Stomach (tissue), 9 donors: Measurements from ENCODE around the gene TXNL4A. TPM values are rescaled to one million over a fixed set of nuclear protein-coding genes. Genes with fewer than 3 reads are reported as not detected.
"Not testable (repeated sequence)": the region's sequence is repeated elsewhere in the genome, so short reads cannot be mapped to it uniquely, and the experiment has no call there.

Source experiments
- DNase-seq, 2 donors: peaks; one replicate each; pipeline versions ENCODE4 v3.0.0 to v3.0.0-alpha.2; 2013 to 2019
- H3K27ac ChIP-seq, 5 donors: fragments of 200-600 bp in 4 of 5; sonication (generic) in 4 of 5; one replicate each; pipeline ENCODE4 v1.5.1; 2013 to 2019; ENCODE audit warnings: mild to moderate bottlenecking in 1 of 5, moderate library complexity in 1 of 5
- H3K27me3 ChIP-seq, 3 donors: fragments of 200-600 bp; sonication (generic); one replicate each; pipeline ENCODE4 v1.5.1; 2017 to 2019; ENCODE audit warnings: mixed run types in 1 of 3
- H3K36me3 ChIP-seq, 4 donors: fragments of 200-600 bp; sonication (generic); 1 replicate in 3 of 4; 2 replicates in 1 of 4; pipeline ENCODE4 v1.5.1; 2016 to 2019
- H3K4me1 ChIP-seq, 4 donors: fragments of 200-600 bp; sonication (generic); one replicate each; pipeline ENCODE4 v1.5.1; 2016 to 2019
- H3K4me3 ChIP-seq, 4 donors: fragments of 200-600 bp; sonication (generic) in 3 of 4; one replicate each; pipeline ENCODE4 v1.5.1; 2016 to 2019; ENCODE audit warnings: mild to moderate bottlenecking in 1 of 4
- H3K9me3 ChIP-seq, 4 donors: fragments of 200-600 bp; sonication (generic); one replicate each; pipeline ENCODE4 v1.5.1; 2016 to 2019
- CTCF ChIP-seq, 7 experiments: fragments of 450-650 bp in 4 of 7; fragments of 200-600 bp in 3 of 7; sonication (generic) in 3 of 7; IDR thresholded peaks; one replicate each; pipeline ENCODE4 v1.5.1; 2016 to 2019; ENCODE audit warnings: antibody characterized with exemption in 7 of 7, control low read depth in 2 of 7, mild to moderate bottlenecking in 1 of 7
- EP300 ChIP-seq: sonication (generic); formaldehyde crosslinking; IDR thresholded peaks from one replicate; pipeline ENCODE4 v1.6.1; 2017; ENCODE audit warnings: antibody characterized with exemption
- POLR2A ChIP-seq, 4 donors: fragments of 450-650 bp; IDR thresholded peaks; one replicate each; pipeline ENCODE4 v1.6.1; 2016; ENCODE audit warnings: antibody characterized with exemption in 4 of 4, control low read depth in 2 of 4, mild to moderate bottlenecking in 1 of 4, moderate library complexity in 1 of 4
- POLR2AphosphoS5 ChIP-seq, 3 donors: sonication (generic); formaldehyde crosslinking; IDR thresholded peaks; one replicate each; pipeline ENCODE4 v1.6.1; 2016; ENCODE audit warnings: antibody characterized with exemption in 3 of 3
- WGBS, 5 donors: extraction: QIAGEN DNeasy Blood & Tissue Kit in 3 of 5; methylation state at CpG; one replicate each; pipeline versions ENCODE4 v1.1.5 to v1.1.7; 2013 to 2018; 5-methylcytosine and 5-hydroxymethylcytosine counted together
- intact Hi-C: fragments of 100-400 bp; cut with DNase I; formaldehyde crosslinking; loops from one replicate; pipeline ENCODE4 v1.15.1; 2023; ENCODE audit warnings: low total_unique reads
- polyA plus RNA-seq, 3 donors: library from polyadenylated mRNA; stranded (reverse); fragments of 200-250 nt; gene quantifications; one replicate each; pipeline ENCODE4 v1.2.3, GENCODE V29; 2013
- total RNA-seq, 5 donors: library from RNA; depleted of rRNA; stranded (reverse); fragments of >200 nt; gene quantifications; one replicate each; pipeline versions ENCODE4 v1.1.0 to v1.2.3, GENCODE V29; 2014 to 2016
- donor health status: healthy with polysubstance abuse.
- donor health status: Bipolar disorder and iron deficiency.
- donor health status: healthy.

Gene TXNL4A
- total and polyA plus RNA-seq, 8 donors: 12.9 to 146 (median 59.4) TPM

- H3K27me3 ChIP-seq: no peaks in the 10 kb centered on the region
- no peaks in the 10 kb centered on the region for H3K4me1 ChIP-seq
- 91 to 97% (median 94%) methylated on average over 7 of the region's 7 CpGs for WGBS, 5 donors
- intact Hi-C loops: no loop called here
- TF ChIP-seq POLR2AphosphoS5 (IDR thresholded peaks at IDR 0.05) (no peak), CTCF (IDR thresholded peaks at IDR 0.05) (no peak), EP300 (no peak), POLR2A (IDR thresholded peaks at IDR 0.05) (no peak)
- H3K4me3 ChIP-seq: no peak overlapping the region
- H3K27ac ChIP-seq: no peak overlapping the region
- DNase-seq: no peak
- peaks cover 35 to 75% (median 62%) of the 10 kb centered on the region in 4 donors for H3K9me3 ChIP-seq
- H3K36me3 ChIP-seq: peaks cover 0 to 43% (median 2%) of the 10 kb centered on the region in 4 donors
Measured at GRCh38 chr18:80026363-80026762, 38.0 kb upstream of the TXNL4A start.

- Histone ChIP-seq H3K4me3 (no peak overlapping the region), H3K9me3 (peaks cover 50 to 96% (median 88%) of the 10 kb centered on the region in 4 donors), H3K27ac (no peak overlapping the region), H3K27me3 (no peaks in the 10 kb centered on the region), H3K4me1 (no peaks in the 10 kb centered on the region), H3K36me3 (peaks cover 0 to 35% (median 2%) of the 10 kb centered on the region in 4 donors)
- no peak for DNase-seq
- TF ChIP-seq EP300: no peak
- no peak for TF ChIP-seq POLR2A (IDR thresholded peaks at IDR 0.05)
- TF ChIP-seq POLR2AphosphoS5 (IDR thresholded peaks at IDR 0.05): no peak
- TF ChIP-seq CTCF (IDR thresholded peaks at IDR 0.05): no peak
- intact Hi-C loops: no loop called here
- WGBS, 5 donors: 53 to 72% (median 58%) methylated on average over 4 of the region's 4 CpGs
Measured at GRCh38 chr18:80023173-80023572, 34.8 kb upstream of the TXNL4A start.

DNA sequence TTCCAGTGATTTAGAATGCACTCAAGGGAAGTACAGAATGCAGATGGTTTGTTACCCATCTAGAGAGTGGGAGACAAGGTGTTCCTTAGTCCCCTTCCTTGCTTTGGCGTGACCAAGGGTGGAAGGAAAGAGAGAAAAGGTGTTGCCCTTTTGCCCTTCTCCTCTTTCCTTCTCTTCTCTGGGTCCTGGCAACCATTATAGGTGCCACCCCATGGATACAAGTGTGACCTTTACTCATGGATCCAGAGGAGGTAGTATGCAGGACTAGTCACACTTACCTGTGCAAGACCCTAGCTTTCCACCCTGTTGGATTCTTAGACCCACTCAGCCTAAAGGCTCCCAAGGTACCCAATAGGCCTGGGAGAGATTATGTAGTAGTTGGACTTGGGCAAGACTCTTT lies 34.2 kb upstream of the TXNL4A start:
- intact Hi-C loops: no loop called here
- WGBS, 5 donors: 37 to 50% (median 38%) methylated on average over 1 of the region's 1 CpG
- Histone ChIP-seq H3K4me3 (no peak overlapping the region), H3K36me3 (peaks cover 0 to 35% (median 2%) of the 10 kb centered on the region in 4 donors), H3K27ac (no peak overlapping the region), H3K27me3 (no peaks in the 10 kb centered on the region), H3K4me1 (no peaks in the 10 kb centered on the region), H3K9me3 (peaks cover 50 to 97% (median 88%) of the 10 kb centered on the region in 4 donors)
- TF ChIP-seq POLR2AphosphoS5 (IDR thresholded peaks at IDR 0.05) (no peak), CTCF (IDR thresholded peaks at IDR 0.05) (no peak), EP300 (no peak), POLR2A (IDR thresholded peaks at IDR 0.05) (no peak)
- DNase-seq: no peak

GRCh38 chr18:80012714-80013113 lies 24.4 kb upstream of the TXNL4A start:
- H3K4me3 ChIP-seq: no peak overlapping the region
- 96 to 99% (median 98%) methylated on average over 20 of the region's 20 CpGs for WGBS, 5 donors
- H3K27me3 ChIP-seq: no peaks in the 10 kb centered on the region
- H3K9me3 ChIP-seq: peaks cover 4 to 72% (median 47%) of the 10 kb centered on the region in 4 donors
- no peaks in the 10 kb centered on the region for H3K36me3 ChIP-seq
- H3K4me1 ChIP-seq: peaks cover 0 to 7% (median 0%) of the 10 kb centered on the region in 4 donors
- DNase-seq: no peak
- TF ChIP-seq EP300 (no peak), CTCF (IDR thresholded peaks at IDR 0.05) (no peak), POLR2AphosphoS5 (IDR thresholded peaks at IDR 0.05) (no peak), POLR2A (IDR thresholded peaks at IDR 0.05) (no peak)
- H3K27ac ChIP-seq: no peak overlapping the region
- intact Hi-C loops: no loop called here

DNA sequence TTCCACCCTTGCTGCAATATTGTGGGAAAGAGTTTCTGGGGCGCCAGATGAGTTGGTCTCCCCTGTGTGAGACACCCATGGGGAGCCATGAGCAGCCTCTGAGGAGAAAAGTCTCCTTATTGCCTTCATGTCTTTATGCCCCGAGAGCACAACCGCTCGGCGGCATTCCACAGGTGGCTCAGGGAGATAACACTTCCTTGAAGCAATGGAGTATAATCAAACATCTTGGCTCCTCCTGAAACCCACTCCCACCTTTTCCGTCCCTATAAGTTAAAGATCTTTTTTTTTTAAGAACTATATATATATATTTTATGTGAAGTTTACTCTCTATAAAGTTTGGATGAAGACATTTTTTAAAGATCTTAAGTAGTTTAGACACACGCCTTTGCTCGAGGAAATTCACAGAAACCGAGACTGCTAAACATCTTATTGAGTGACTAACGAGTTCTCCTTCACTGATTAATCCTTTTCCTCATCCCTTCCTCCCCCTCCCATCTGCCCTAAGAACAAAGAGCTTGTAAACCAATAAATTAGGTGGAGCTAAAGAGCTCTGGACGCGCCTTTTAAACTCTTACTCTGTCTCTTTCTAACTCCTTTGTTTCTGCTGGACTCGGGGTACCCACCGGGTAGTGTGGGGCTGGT lies 23.3 kb upstream of the TXNL4A start:
- H3K4me3 ChIP-seq, H3K27ac ChIP-seq, H3K27me3 ChIP-seq, H3K36me3 ChIP-seq, H3K4me1 ChIP-seq, intact Hi-C loops, DNase-seq: not testable (repeated sequence)
- 89 to 94% (median 93%) methylated on average over 14 of the region's 14 CpGs for WGBS, 5 donors
- peaks cover 4 to 73% (median 50%) of the 10 kb centered on the region in 4 donors for H3K9me3 ChIP-seq
